ENCODE data around the gene LEFTY1. TPM values are rescaled to one million over a fixed set of nuclear protein-coding genes. Genes with fewer than 3 reads are reported as not detected.
A peak's percentile ranks its signal among the peaks of the same experiment; 100 is the strongest.

Gene LEFTY1
- total RNA-seq, 1 donor from 2014 or later, result 0.65 TPM

GRCh38 chr1:225923692-225924555, 35.0 kb upstream of the LEFTY1 start, which contains the start of gene PYCR2:
PYCR2 (minus strand) TSS chr1:225924250; CDS start chr1:225924110, 140 bp downstream.
- Mint-ChIP-seq H3K9me3 (no peaks in the 10 kb centered on the region), H3K36me3 (ENCODE audit: low read depth) (no peaks in the 10 kb centered on the region), H3K27me3 (ENCODE audit: low read depth) (no peaks in the 10 kb centered on the region), H3K4me1 (peaks cover 8% of the 10 kb centered on the region), H3K27ac (ENCODE audit: unreplicated experiment) (peak within 1 kb of the TSS; percentile 97), H3K4me3 (peak within 1 kb of the TSS; percentile 98)
- peak; percentile 89 for DNase-seq (ENCODE audit: low read depth, low spot score)
- TF ChIP-seq, protein P1, sequence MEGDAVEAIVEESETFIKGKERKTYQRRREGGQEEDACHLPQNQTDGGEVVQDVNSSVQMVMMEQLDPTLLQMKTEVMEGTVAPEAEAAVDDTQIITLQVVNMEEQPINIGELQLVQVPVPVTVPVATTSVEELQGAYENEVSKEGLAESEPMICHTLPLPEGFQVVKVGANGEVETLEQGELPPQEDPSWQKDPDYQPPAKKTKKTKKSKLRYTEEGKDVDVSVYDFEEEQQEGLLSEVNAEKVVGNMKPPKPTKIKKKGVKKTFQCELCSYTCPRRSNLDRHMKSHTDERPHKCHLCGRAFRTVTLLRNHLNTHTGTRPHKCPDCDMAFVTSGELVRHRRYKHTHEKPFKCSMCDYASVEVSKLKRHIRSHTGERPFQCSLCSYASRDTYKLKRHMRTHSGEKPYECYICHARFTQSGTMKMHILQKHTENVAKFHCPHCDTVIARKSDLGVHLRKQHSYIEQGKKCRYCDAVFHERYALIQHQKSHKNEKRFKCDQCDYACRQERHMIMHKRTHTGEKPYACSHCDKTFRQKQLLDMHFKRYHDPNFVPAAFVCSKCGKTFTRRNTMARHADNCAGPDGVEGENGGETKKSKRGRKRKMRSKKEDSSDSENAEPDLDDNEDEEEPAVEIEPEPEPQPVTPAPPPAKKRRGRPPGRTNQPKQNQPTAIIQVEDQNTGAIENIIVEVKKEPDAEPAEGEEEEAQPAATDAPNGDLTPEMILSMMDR (conservative IDR thresholded peaks at IDR 0.05), result no peak

DNA sequence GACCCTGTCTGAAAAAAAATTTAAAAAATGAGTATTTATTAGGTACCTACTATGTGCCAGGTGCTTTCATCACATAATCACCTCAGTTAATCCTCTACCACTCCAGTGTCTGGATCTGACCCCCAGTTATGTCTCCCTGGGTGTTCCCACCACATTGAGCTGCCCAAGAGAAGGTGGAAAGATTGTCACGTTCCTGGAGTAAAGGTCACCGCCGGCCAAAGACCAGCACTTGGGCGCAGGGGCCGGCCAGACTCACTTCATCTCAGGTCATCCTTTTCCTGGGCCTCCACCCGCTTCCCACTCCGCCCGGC, 34.4 kb upstream of the LEFTY1 start:
- Mint-ChIP-seq H3K36me3 (ENCODE audit: low read depth) (no peaks in the 10 kb centered on the region), H3K27ac (ENCODE audit: unreplicated experiment) (peak overlapping the region; percentile 97), H3K9me3 (no peaks in the 10 kb centered on the region), H3K4me3 (peak overlapping the region; percentile 98), H3K4me1 (peaks cover 8% of the 10 kb centered on the region), H3K27me3 (ENCODE audit: low read depth) (no peaks in the 10 kb centered on the region)
- DNase-seq (ENCODE audit: low read depth, low spot score), result no peak
- TF ChIP-seq, protein P1 (conservative IDR thresholded peaks at IDR 0.05), result no peak

- DNase-seq (ENCODE audit: low read depth, low spot score), result no peak
- Mint-ChIP-seq H3K27me3 (ENCODE audit: low read depth) (no peaks in the 10 kb centered on the region), H3K4me3 (peak overlapping the region; percentile 98), H3K4me1 (peaks cover 8% of the 10 kb centered on the region), H3K36me3 (ENCODE audit: low read depth) (peaks cover 4% of the 10 kb centered on the region), H3K9me3 (no peaks in the 10 kb centered on the region), H3K27ac (ENCODE audit: unreplicated experiment) (no peak overlapping the region)
- TF ChIP-seq, protein P1 (conservative IDR thresholded peaks at IDR 0.05), result no peak
These were observed 33.1 kb upstream of the LEFTY1 start for GRCh38 chr1:225921734-225922709.

- Mint-ChIP-seq H3K36me3 (ENCODE audit: low read depth) (peaks cover 4% of the 10 kb centered on the region), H3K9me3 (no peaks in the 10 kb centered on the region), H3K27ac (ENCODE audit: unreplicated experiment) (peak overlapping the region; percentile 67), H3K4me3 (no peak overlapping the region), H3K27me3 (ENCODE audit: low read depth) (no peaks in the 10 kb centered on the region), H3K4me1 (peaks cover 20% of the 10 kb centered on the region)
- no peak for DNase-seq (ENCODE audit: low read depth, low spot score)
- TF ChIP-seq, protein P1 (conservative IDR thresholded peaks at IDR 0.05), result no peak
These were observed 31.0 kb upstream of the LEFTY1 start for GRCh38 chr1:225919906-225920305.

- H3K27ac Mint-ChIP-seq (ENCODE audit: unreplicated experiment), result no peak overlapping the region
- H3K36me3 Mint-ChIP-seq (ENCODE audit: low read depth), result peaks cover 4% of the 10 kb centered on the region
These were observed 29.3 kb upstream of the LEFTY1 start for GRCh38 chr1:225918280-225918679.

More at GRCh38 chr1:225918280-225918679, 29.3 kb upstream of the LEFTY1 start:
- no peaks in the 10 kb centered on the region for H3K27me3 Mint-ChIP-seq (ENCODE audit: low read depth)
- H3K9me3 Mint-ChIP-seq, result no peaks in the 10 kb centered on the region
- H3K4me3 Mint-ChIP-seq, result no peak overlapping the region
- no peak for DNase-seq (ENCODE audit: low read depth, low spot score)
- TF ChIP-seq, protein P1 (conservative IDR thresholded peaks at IDR 0.05), result no peak
- peaks cover 24% of the 10 kb centered on the region for H3K4me1 Mint-ChIP-seq
